SK-MEL-5 (cell line): ENCODE measurements around the gene RSPH6A. TPM values are rescaled to one million over a fixed set of nuclear protein-coding genes. Genes with fewer than 3 reads are reported as not detected.
A peak's percentile ranks its signal among the peaks of the same experiment; 100 is the strongest.

ENCODE experiments used
- DNase-seq: peaks from one replicate; pipeline ENCODE4 v3.0.0-alpha.2; 2016; ENCODE audit warnings: low read depth, low spot score
- in situ Hi-C: cut with HindIII; loops from 2 replicates; pipeline ENCODE4 v1.10.0; 2016; ENCODE audit warnings: low sequenced_read_pairs, high pct_unique_total_duplicates, low pct_unique_long_range_greater_than_20kb
- total RNA-seq: library from RNA; depleted of rRNA; stranded (reverse); fragments of >200 nt; shearing (Covaris generic); gene quantifications from 2 replicates; pipeline ENCODE4 v1.2.3, GENCODE V29; 2014

RSPH6A gene
- total RNA-seq, 1 experiment from 2014 or later: not detected

- in situ Hi-C loops: no loop called here
- no peak for DNase-seq
Observed at GRCh38 chr19:45789035-45789786, 25.9 kb downstream of the RSPH6A start.

GRCh38 chr19:45786533-45786894 lies 28.6 kb downstream of the RSPH6A start:
- DNase-seq: no peak
- in situ Hi-C loops: no loop called here

DNA sequence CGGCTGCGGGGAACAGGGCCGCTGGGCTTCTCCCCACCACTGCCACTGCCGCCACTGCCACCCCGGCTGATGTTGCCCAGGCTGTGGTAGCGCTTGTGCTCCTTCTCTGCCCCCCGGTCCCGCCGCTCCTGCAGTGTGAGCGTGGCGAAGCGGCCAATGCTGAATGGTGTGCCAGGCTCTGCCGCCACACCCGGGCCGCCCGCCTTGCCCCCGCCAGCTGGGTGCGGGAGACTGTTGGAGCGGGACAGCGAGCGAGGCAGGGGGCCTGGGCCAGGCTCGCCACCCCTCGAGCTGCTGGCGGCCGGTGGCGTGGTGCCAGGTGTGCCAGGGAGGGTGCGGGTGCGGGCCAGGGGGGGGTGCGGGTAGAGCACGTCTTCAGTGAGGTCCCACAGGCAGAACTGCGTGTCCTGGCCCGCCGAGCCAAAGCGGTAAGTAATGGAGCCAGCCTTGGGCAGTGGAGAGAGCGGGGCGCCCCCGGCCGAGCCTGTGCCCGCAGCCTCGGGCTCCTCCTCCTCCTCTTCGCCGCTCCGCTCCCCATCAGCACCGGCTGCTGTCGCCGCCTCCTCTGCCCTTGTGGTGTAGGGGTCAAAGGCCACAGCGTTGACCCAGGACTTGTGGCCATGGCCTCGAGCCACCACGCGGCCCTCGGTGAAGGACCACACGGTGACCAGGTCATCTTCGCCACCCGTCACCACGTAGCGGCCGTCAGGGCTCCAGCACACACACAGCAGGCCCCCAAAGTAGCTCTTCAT lies 29.2 kb downstream of the RSPH6A start:
- no peak for DNase-seq
- in situ Hi-C loops: no loop called here

- DNase-seq: no peak
- in situ Hi-C loops: no loop called here
Observed at GRCh38 chr19:45785097-45785496, 30.0 kb downstream of the RSPH6A start.

- DNase-seq: no peak
- in situ Hi-C loops: no loop called here
Observed at GRCh38 chr19:45784096-45784495, 31.0 kb downstream of the RSPH6A start.

- no peak for DNase-seq
Observed at GRCh38 chr19:45782820-45783785, 32.0 kb downstream of the RSPH6A start.

DNA sequence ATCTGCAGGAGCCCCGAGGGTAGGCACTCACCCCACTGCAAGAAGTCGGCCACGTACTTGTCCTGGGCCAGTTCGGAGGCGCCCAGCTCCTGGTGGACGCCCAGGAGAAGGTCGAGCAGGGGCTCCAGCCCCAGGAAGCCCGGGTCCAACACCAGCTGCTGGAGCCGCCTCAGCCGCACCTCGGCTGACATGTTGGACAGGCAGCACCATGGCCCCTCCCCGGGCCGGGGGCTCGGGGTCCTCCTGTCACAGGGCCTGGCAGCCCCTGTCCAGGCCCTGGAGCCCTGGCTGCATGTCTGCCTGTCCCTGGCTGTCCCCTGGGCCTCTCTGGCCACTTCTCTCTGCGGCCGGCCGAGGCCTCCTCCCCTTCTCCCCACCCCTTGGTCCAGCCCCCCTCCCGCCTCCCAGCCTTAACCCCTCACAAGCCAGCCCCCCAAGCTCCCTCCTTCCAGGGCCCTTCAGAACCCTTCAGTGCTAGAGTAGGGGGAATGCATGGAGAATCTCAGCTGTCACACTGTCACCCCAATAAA lies 32.9 kb downstream of the RSPH6A start, which contains the start of gene DMPK:
TSS of gene DMPK (minus strand) at position 329 of the 530 bp plus-strand sequence. CDS start at position 191, 138 bp downstream.
- in situ Hi-C loops: no loop called here
- no peak for DNase-seq

More at GRCh38 chr19:45782820-45783785, 32.0 kb downstream of the RSPH6A start:
- in situ Hi-C loops: no loop called here

- DNase-seq: no peak
- in situ Hi-C loops: no loop called here
Observed at GRCh38 chr19:45781214-45782161, 33.6 kb downstream of the RSPH6A start.

DNA sequence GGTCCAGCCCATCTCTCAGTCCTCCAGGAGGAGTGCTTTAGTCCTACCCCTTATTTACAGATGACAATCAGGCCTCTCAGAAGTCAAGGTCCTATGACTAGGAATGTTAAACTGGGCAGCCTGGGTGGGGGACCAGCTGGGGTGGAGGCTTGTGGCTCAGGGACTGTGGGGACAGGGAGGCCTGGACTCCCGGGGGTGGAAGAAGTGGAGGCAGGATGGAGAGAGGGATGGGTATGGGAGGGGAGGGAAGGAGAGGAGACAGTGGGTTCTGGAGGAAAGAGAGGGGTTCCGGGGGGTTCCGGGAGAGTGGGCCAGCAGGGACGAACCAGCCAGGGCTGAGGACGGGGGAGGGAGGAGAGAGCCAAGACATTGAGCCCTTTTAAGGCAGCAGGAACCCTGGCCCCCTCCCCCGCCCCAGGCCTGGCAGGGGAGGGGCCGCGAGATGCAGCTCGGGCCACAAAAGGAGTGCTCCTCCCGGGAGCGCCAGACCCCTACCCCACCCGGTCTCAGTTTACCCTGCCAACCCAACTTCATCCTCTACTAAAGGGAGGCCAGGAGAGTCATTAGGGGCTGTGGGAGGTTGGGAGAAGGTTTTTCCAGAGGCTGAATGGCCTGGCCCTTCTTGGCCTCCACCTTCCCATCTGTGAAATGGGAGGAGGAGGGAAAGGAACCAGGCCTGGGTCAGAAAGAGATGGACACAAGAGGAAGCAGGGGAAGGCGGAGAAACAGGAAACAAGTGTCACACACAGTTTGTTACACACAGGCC lies 34.5 kb downstream of the RSPH6A start:
- in situ Hi-C loops: no loop called here
- no peak for DNase-seq

- in situ Hi-C loops: no loop called here
- no peak for DNase-seq
Observed at GRCh38 chr19:45780146-45780447, 35.0 kb downstream of the RSPH6A start.

- DNase-seq: peak; percentile 85
Observed at GRCh38 chr19:45779231-45780145, 35.6 kb downstream of the RSPH6A start.

GRCh38 chr19:45778010-45778661 lies 37.0 kb downstream of the RSPH6A start:
- DNase-seq: no peak
- in situ Hi-C loops: no loop called here

More at GRCh38 chr19:45779231-45780145, 35.6 kb downstream of the RSPH6A start:
- in situ Hi-C loops: no loop called here

GRCh38 chr19:45777395-45777961 lies 37.6 kb downstream of the RSPH6A start:
- no peak for DNase-seq
- in situ Hi-C loops: no loop called here

DNA sequence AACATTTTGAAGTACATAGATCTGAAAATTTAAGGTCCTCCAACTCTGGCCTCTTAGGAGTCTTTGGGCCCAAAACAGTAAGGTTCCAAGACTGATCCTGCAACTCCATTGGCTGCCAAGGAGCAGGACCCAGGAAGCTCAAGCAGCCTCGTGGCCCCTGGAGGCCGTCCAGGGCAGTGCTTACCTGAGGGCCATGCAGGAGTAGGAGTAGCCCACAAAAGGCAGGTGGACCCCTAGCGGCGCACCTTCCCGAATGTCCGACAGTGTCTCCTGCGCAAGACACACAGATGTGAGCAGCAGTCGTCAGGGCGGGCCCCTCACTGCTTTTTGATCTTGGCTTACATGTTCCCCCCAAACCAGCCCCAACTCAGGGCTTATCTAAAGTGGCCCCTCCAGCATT lies 40.3 kb downstream of the RSPH6A start:
- no peak for DNase-seq
- in situ Hi-C loops: no loop called here
